HG02973 (cell line): ENCODE measurements around the gene ADGRF4.
"Not testable (repeated sequence)": the region's sequence is repeated elsewhere in the genome, so short reads cannot be mapped to it uniquely, and the experiment has no call there.

Source experiments
- ATAC-seq: cut with Tn5 transposase; IDR thresholded peaks from one replicate; pipeline ENCODE4 v1.9.1; 2021; ENCODE audit warnings: moderate library complexity; ENCODE audit not compliant: unreplicated experiment

The ADGRF4 gene

GRCh38 chr6:47734831-47735481 is 36.6 kb downstream of the ADGRF4 start:
- no peak for ATAC-seq

GRCh38 chr6:47736083-47736700 is 37.8 kb downstream of the ADGRF4 start:
- no peak for ATAC-seq

GRCh38 chr6:47737406-47737805 is 39.0 kb downstream of the ADGRF4 start:
- no peak for ATAC-seq

GRCh38 chr6:47740714-47741113 is 42.3 kb downstream of the ADGRF4 start:
- ATAC-seq: no peak

- peak; percentile 54 for ATAC-seq
Measured at GRCh38 chr6:47741807-47742206, 43.4 kb downstream of the ADGRF4 start.

GRCh38 chr6:47743744-47744143 is 45.4 kb downstream of the ADGRF4 start:
- no peak for ATAC-seq

- ATAC-seq: not testable (repeated sequence)
Measured at GRCh38 chr6:47745269-47745668, 46.9 kb downstream of the ADGRF4 start.

GRCh38 chr6:47749757-47750156 is 51.4 kb downstream of the ADGRF4 start:
- ATAC-seq: no peak

GRCh38 chr6:47752801-47753200 is 54.4 kb downstream of the ADGRF4 start:
- ATAC-seq: no peak

GRCh38 chr6:47759364-47759763 is 61.0 kb downstream of the ADGRF4 start:
- ATAC-seq: no peak

GRCh38 chr6:47762502-47762901 is 64.1 kb downstream of the ADGRF4 start:
- ATAC-seq: no peak

GRCh38 chr6:47766445-47766844 is 68.1 kb downstream of the ADGRF4 start:
- no peak for ATAC-seq

GRCh38 chr6:47767102-47767501 is 68.7 kb downstream of the ADGRF4 start:
- ATAC-seq: no peak

- ATAC-seq: no peak
Measured at GRCh38 chr6:47769982-47770381, 71.6 kb downstream of the ADGRF4 start.
